ENCODE measurements around the gene KCNQ1OT1. TPM values are rescaled to one million over a fixed set of nuclear protein-coding genes. Genes with fewer than 3 reads are reported as not detected.

KCNQ1OT1 gene
- polyA plus RNA-seq, 6 donors from 2014 or later = 0.08 to 0.28 (median 0.12) TPM

DNA sequence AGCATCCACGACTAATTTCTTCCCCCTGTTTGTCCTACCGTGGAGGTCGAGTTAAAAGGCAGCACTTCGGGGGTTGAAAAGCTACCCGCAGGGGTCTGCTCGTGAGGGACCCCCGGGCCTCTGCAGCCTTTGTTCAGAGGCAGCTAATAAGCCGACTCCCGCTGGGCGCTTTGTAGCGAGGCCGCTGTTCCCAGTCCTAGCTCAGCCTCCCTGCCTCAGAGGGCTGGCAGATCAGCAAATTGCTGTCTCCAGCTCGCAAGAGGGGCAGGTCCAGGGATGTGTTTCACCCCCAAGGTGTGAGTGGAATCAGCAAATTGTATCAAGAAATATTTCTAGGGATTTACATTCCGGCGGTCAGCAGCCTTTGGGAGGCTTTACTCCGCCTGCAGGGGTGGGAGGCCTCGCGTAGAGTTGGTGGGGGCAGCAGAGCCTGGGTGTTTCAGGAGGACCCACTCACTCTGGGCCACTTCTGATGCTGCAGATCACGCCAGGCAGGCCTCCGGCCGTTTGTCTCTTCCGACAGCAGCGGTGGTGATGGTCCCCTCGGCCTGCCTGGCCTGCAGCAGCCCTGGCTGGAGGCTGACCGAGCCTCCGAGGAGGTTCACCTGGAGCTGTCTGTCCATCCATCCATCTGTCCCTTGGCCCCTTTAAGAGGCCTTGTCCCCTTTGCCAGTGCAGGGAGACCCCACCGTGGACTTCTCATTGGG lies 21.6 kb upstream of the KCNQ1OT1 start:
- Mint-ChIP-seq H3K4me1 (no peaks in the 10 kb centered on the region), H3K4me3 (no peak overlapping the region), H3K27ac (no peak overlapping the region), H3K36me3 (no peaks in the 10 kb centered on the region), H3K9me3 (no peaks in the 10 kb centered on the region), H3K27me3 (no peaks in the 10 kb centered on the region)
- DNase-seq = no peak
- no peak for ATAC-seq (ENCODE audit: low read depth in 2 of 2)

GRCh38 chr11:2719831-2720590 lies 20.2 kb upstream of the KCNQ1OT1 start:
- Mint-ChIP-seq H3K27me3 (peaks cover 0 to 2% (median 0%) of the 10 kb centered on the region in 3 donors), H3K4me1 (no peaks in the 10 kb centered on the region), H3K4me3 (no peak overlapping the region), H3K9me3 (no peaks in the 10 kb centered on the region), H3K27ac (no peak overlapping the region), H3K36me3 (no peaks in the 10 kb centered on the region)
- no peak for ATAC-seq (ENCODE audit: low read depth in 2 of 2)
- DNase-seq = no peak

DNA sequence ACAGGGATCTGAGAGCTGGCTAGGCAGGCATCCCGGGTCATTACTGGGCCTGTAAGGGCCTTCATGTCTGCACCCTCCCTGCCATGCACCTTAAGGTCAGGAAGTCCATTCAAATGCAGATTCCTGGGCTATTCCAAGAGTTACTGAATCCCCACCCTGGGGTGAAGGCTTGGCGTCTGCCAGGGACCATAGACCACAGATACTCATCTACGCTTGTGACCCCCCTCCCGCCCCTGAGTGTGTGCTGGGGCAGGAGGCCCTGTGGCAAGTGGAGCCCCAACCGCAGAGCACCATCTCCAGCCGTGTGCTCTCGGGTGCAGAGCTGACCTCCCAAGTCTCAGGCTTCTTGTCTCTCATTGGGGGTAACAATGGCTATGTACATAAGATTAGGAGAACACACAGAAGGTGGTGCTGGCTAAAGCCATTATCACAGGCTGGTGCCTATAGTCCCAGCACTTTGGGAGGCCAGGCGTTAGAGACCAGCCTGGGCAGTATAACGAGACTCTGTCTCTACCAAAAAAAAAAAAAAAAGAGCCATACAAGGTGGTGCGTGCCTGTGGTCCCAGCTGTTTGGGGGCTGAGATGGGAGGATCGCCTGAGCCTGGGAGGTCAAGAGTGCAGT lies 19.1 kb upstream of the KCNQ1OT1 start:
- DNase-seq (no peak), ATAC-seq (ENCODE audit: low read depth in 2 of 2) (no peak)
- Mint-ChIP-seq H3K27me3 (peaks cover 0 to 4% (median 0%) of the 10 kb centered on the region in 3 donors), H3K4me3 (no peak overlapping the region), H3K36me3 (no peaks in the 10 kb centered on the region), H3K9me3 (no peaks in the 10 kb centered on the region), H3K27ac (no peak overlapping the region), H3K4me1 (no peaks in the 10 kb centered on the region)

DNA sequence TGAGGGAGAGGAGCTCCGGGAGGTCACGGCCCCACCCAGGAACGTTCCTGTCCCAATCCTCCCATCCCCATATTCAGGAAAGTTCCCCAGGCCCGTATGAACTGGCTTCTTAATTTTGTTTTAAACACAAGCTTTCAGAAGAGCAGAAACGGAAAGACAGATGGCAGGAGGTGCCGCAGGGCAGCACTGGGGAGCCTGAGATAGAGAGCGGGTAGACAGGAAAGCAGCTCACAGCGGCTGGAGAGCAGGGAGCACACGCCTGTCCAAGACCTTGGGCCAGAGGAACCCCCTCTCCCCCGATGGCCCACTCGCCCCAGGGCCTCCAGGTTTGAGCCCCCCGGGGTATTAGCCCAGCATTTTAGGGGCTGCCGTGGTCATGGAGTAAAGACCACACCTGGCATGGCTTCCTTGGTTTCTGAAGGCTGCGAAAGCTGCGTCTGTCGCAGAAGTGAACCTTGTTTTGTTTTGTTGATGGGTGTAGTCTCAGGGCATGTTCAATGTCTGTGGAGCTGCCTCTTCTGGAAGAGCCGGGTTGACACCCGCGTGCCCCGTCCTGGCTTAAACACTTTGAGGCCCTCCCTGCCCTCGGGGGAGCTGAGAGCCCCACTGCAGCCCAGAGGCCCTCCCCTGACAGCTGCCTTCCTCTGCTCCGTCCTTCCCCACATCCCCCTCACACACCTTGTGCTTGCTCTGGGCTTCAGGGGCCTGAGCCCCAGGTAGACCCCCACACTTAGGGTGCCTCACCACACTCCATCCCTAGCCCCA lies 17.9 kb upstream of the KCNQ1OT1 start:
- ATAC-seq (ENCODE audit: low read depth in 2 of 2) = no peak
- DNase-seq = no peak
- Mint-ChIP-seq H3K36me3 (no peaks in the 10 kb centered on the region), H3K9me3 (no peaks in the 10 kb centered on the region), H3K27me3 (peaks cover 0 to 4% (median 0%) of the 10 kb centered on the region in 3 donors), H3K27ac (peak overlapping the region in 1 of 6 donors; percentile 15), H3K4me1 (no peaks in the 10 kb centered on the region), H3K4me3 (no peak overlapping the region)

- Mint-ChIP-seq H3K9me3 (no peaks in the 10 kb centered on the region), H3K4me3 (no peak overlapping the region), H3K27me3 (peaks cover 0 to 4% (median 0%) of the 10 kb centered on the region in 3 donors), H3K27ac (no peak overlapping the region), H3K36me3 (no peaks in the 10 kb centered on the region), H3K4me1 (no peaks in the 10 kb centered on the region)
- ATAC-seq (ENCODE audit: low read depth in 2 of 2) = no peak
- no peak for DNase-seq
Observed at GRCh38 chr11:2716376-2717095, 16.7 kb upstream of the KCNQ1OT1 start.

DNA sequence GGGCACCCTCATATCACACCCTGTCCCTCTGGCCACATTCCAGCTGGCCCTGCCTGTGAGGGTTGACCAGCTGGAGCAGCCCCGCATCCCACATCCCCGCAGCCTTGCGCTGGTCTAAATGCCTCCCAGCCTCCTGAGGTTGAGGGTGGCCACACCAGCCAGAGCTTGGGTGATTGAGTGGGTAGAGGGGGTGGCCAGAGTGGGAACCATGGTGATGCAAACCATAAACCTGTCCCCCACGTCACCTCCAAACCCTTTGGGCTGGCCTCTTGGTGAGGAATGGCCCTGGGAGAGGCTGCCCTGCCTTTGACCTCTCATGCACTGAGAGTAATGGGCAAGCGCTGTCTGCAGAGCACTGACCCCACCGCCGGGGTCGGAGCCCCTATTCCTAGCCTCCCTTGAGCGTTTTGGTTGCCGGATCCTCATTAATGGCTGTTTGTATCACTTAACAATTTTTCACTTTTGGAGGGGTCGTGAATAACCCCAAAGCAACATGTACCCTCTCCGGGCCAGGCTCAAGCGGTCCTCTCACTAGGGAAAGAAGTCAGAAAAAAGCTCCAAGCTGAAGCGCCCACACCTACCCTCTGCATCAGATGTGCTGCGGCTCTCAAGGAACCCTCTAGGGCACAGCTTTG lies 16.0 kb upstream of the KCNQ1OT1 start:
- Mint-ChIP-seq H3K27me3 (peaks cover 0 to 4% (median 0%) of the 10 kb centered on the region in 3 donors), H3K9me3 (peaks cover 0 to 5% (median 0%) of the 10 kb centered on the region in 7 donors), H3K4me1 (no peaks in the 10 kb centered on the region), H3K4me3 (no peak overlapping the region), H3K36me3 (no peaks in the 10 kb centered on the region), H3K27ac (no peak overlapping the region)
- ATAC-seq (ENCODE audit: low read depth in 2 of 2) (no peak), DNase-seq (no peak)

GRCh38 chr11:2714871-2715270 lies 15.1 kb upstream of the KCNQ1OT1 start:
- Mint-ChIP-seq H3K27ac (peak overlapping the region in 1 of 6 donors; percentile 66), H3K36me3 (peaks cover 3 to 7% of the 10 kb centered on the region in 2 donors), H3K9me3 (peaks cover 0 to 12% (median 4%) of the 10 kb centered on the region in 7 donors), H3K4me3 (no peak overlapping the region), H3K4me1 (no peaks in the 10 kb centered on the region), H3K27me3 (peaks cover 0 to 4% (median 0%) of the 10 kb centered on the region in 3 donors)
- DNase-seq (no peak), ATAC-seq (ENCODE audit: low read depth in 2 of 2) (no peak)

- Mint-ChIP-seq H3K36me3 (peaks cover 5 to 11% of the 10 kb centered on the region in 2 donors), H3K9me3 (peaks cover 4 to 14% (median 8%) of the 10 kb centered on the region in 7 donors), H3K4me1 (no peaks in the 10 kb centered on the region), H3K4me3 (no peak overlapping the region), H3K27ac (peak overlapping the region in 1 of 6 donors; percentile 66), H3K27me3 (peaks cover 0 to 4% (median 0%) of the 10 kb centered on the region in 3 donors)
- DNase-seq = no peak
- ATAC-seq (ENCODE audit: low read depth in 2 of 2) = no peak
Observed at GRCh38 chr11:2714463-2714800, 14.6 kb upstream of the KCNQ1OT1 start.

- Mint-ChIP-seq H3K4me1 (no peaks in the 10 kb centered on the region), H3K27me3 (peaks cover 0 to 4% (median 0%) of the 10 kb centered on the region in 3 donors), H3K4me3 (no peak overlapping the region), H3K9me3 (peaks cover 4 to 14% (median 8%) of the 10 kb centered on the region in 7 donors), H3K36me3 (peaks cover 5 to 14% of the 10 kb centered on the region in 2 donors), H3K27ac (peak overlapping the region in 1 of 6 donors; percentile 66)
- no peak for DNase-seq
- no peak for ATAC-seq (ENCODE audit: low read depth in 2 of 2)
Observed at GRCh38 chr11:2713661-2714462, 14.1 kb upstream of the KCNQ1OT1 start.

- H3K27ac Mint-ChIP-seq = no peak overlapping the region
- DNase-seq (no peak), ATAC-seq (ENCODE audit: low read depth in 2 of 2) (no peak)
- peaks cover 0 to 4% (median 0%) of the 10 kb centered on the region in 3 donors for H3K27me3 Mint-ChIP-seq
- H3K4me3 Mint-ChIP-seq = no peak overlapping the region
- peaks cover 5 to 14% of the 10 kb centered on the region in 2 donors for H3K36me3 Mint-ChIP-seq
- no peaks in the 10 kb centered on the region for H3K4me1 Mint-ChIP-seq
- H3K9me3 Mint-ChIP-seq = peaks cover 4 to 16% (median 8%) of the 10 kb centered on the region in 7 donors
Observed at GRCh38 chr11:2713094-2713493, 13.3 kb upstream of the KCNQ1OT1 start.

DNA sequence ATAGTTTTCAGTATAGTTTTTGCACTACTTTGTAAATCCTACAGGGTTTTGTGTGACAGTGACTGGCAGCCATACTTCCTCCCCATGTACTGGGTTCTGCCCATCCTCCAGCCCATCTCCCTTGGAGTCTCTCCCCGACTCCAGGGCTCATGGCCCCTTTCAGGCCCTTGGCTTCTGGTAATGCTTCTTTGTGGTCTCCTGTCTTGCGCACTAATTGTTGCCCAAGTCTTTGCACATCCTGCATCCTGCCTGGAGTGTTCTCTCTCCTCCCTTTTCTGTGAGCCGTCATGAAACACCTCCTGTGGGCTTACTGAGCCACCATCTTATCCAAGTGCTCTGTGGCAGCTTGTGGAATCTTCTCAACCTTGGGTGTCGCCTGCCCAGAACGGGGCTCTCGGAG lies 11.4 kb upstream of the KCNQ1OT1 start:
- ATAC-seq (ENCODE audit: low read depth in 2 of 2) (no peak), DNase-seq (no peak)
- H3K36me3 Mint-ChIP-seq = peaks cover 5 to 14% of the 10 kb centered on the region in 2 donors
- peaks cover 4 to 16% (median 10%) of the 10 kb centered on the region in 7 donors for H3K9me3 Mint-ChIP-seq
- peak overlapping the region in 2 of 6 donors; percentile 37 to 64 for H3K27ac Mint-ChIP-seq
- H3K4me3 Mint-ChIP-seq = no peak overlapping the region
- H3K4me1 Mint-ChIP-seq = no peaks in the 10 kb centered on the region
- peaks cover 0 to 4% (median 0%) of the 10 kb centered on the region in 3 donors for H3K27me3 Mint-ChIP-seq

All from naive B cell (primary cell).